K562 (cell line): ENCODE data around the gene RGS13. TPM values are rescaled to one million over a fixed set of nuclear protein-coding genes. Genes with fewer than 3 reads are reported as not detected.

ENCODE experiments used
- ATAC-seq: fragments of 200-7000 bp; cut with Tn5 transposase; 3 replicates; pipeline ENCODE4 v1.9.1; 2020; ENCODE audit warnings: moderate library complexity
- BruUV-seq: library from RNA; stranded (reverse); fragments of 400-500 nt; replicated peaks from 2 replicates; lab custom pipeline; 2021; lab: Mats Ljungman, UMichigan
- CTCF ChIA-PET: fragments of 300-600 bp; formaldehyde crosslinking; extraction: SDS; loops from one replicate; lab custom pipeline; 2021; ENCODE audit warnings: low intra/inter-chr PET ratio; lab: Yijun Ruan, JAX
- POLR2A ChIA-PET: fragments of 300-600, 350-650 bp; sonication (Branson Sonifier 250); formaldehyde crosslinking; extraction: SDS; loops from one replicate; lab custom pipeline; 2021; ENCODE audit warnings: antibody characterized with exemption, inconsistent platforms; lab: Yijun Ruan, JAX
- DNase-seq, 4 experiments: peaks; one replicate each; pipeline versions ENCODE4 v3.0.0 to v3.0.0-alpha.2; 2011 to 2018; ENCODE audit warnings: low spot score in 3 of 4, mixed read lengths in 3 of 4; ENCODE audit errors: extremely low read depth in 1 of 4
- FAIRE-seq: peaks from 2 replicates; lab custom pipeline; 2011; peaks lifted over from hg19 to GRCh38; lab: Jason Lieb, UNC
- H2AFZ ChIP-seq: 2 replicates; pipeline ENCODE4 v1.6.0; 2011; ENCODE audit warnings: low read depth, low read length, control low read depth, inconsistent platforms
- H3K27ac ChIP-seq: fragments of 200-600 bp; 3 replicates; pipeline ENCODE4 v1.8.0; 2011; ENCODE audit warnings: low read depth, mild to moderate bottlenecking, control low read depth, inconsistent platforms, low read length, moderate library complexity, mixed read lengths; ENCODE audit errors: extremely low read depth
- H3K27me3 ChIP-seq, 2 experiments: fragments of 300-600 bp in 1 of 2; 2 replicates in 1 of 2; 3 replicates in 1 of 2; pipeline versions ENCODE4 v1.6.0 to v1.8.0; 2011; ENCODE audit warnings: inconsistent platforms in 2 of 2, low read length in 2 of 2, mild to moderate bottlenecking in 1 of 2, mixed read lengths in 1 of 2, moderate library complexity in 1 of 2; ENCODE audit not compliant: control insufficient read depth in 2 of 2, insufficient read depth in 2 of 2
- H3K36me3 ChIP-seq: fragments of 300-600 bp; 3 replicates; pipeline ENCODE4 v1.8.0; 2011; ENCODE audit warnings: mild to moderate bottlenecking, low read length, inconsistent platforms; ENCODE audit not compliant: control insufficient read depth, insufficient read depth
- H3K4me1 ChIP-seq, 2 experiments: fragments of 200-600 bp in 1 of 2; replicated peaks in 1 of 2; 2 replicates in 1 of 2; 3 replicates in 1 of 2; pipeline versions ENCODE4 v1.5.1 to v1.8.0; 2011; ENCODE audit warnings: inconsistent platforms in 2 of 2, low read length in 2 of 2, mild to moderate bottlenecking in 1 of 2, mixed read lengths in 1 of 2, moderate library complexity in 1 of 2; ENCODE audit not compliant: control insufficient read depth in 2 of 2, insufficient read depth in 2 of 2
- H3K4me2 ChIP-seq: 2 replicates; pipeline ENCODE4 v1.6.1; 2011; ENCODE audit warnings: low read length, control low read depth, inconsistent platforms, mixed read lengths; ENCODE audit not compliant: insufficient read depth
- H3K4me3 ChIP-seq: fragments of 200-600 bp; sonication (generic), shearing (Covaris generic); 2 replicates; pipeline ENCODE4 v1.5.1; 2016; ENCODE audit warnings: control low read depth, inconsistent platforms
- H3K79me2 ChIP-seq: fragments of 200-600 bp; 3 replicates; pipeline ENCODE4 v1.8.0; 2011; ENCODE audit warnings: low read length, inconsistent platforms; ENCODE audit not compliant: control insufficient read depth, insufficient read depth
- H3K9ac ChIP-seq, 2 experiments: 2 replicates each; pipeline versions ENCODE4 v1.6.0 to v1.6.1; 2011; ENCODE audit warnings: low read depth in 2 of 2, low read length in 2 of 2, control low read depth in 1 of 2, inconsistent platforms in 1 of 2, mild to moderate bottlenecking in 1 of 2, mixed read lengths in 1 of 2; ENCODE audit not compliant: insufficient read depth in 1 of 2
- H3K9me1 ChIP-seq: one replicate; pipeline ENCODE4 v1.6.0; 2011; ENCODE audit warnings: inconsistent platforms, mild to moderate bottlenecking, low read length, moderate library complexity; ENCODE audit not compliant: control insufficient read depth, insufficient read depth
- H3K9me3 ChIP-seq: replicated peaks from 2 replicates; pipeline ENCODE4 v1.5.1; 2011; ENCODE audit warnings: low read depth, low read length, inconsistent platforms; ENCODE audit not compliant: control insufficient read depth, insufficient read depth
- H4K20me1 ChIP-seq: replicated peaks from 2 replicates; pipeline ENCODE4 v1.6.1; 2011; ENCODE audit warnings: low read length, inconsistent platforms, mixed read lengths; ENCODE audit not compliant: control insufficient read depth, insufficient read depth
- BRD9 ChIP-seq: fragments of 450-650 bp; IDR thresholded peaks from 2 replicates; pipeline ENCODE4 v1.6.1; 2018; ENCODE audit warnings: low read depth; ENCODE audit not compliant: partially characterized antibody
- HDGF ChIP-seq: fragments of 450-650 bp; IDR thresholded peaks from 2 replicates; pipeline ENCODE4 v1.6.1; 2016
- MAZ ChIP-seq, 2 experiments: fragments of 450-650 bp in 1 of 2; sonication (generic) in 1 of 2; formaldehyde crosslinking; IDR thresholded peaks in 1 of 2; conservative IDR thresholded peaks in 1 of 2; 2 replicates each; pipeline versions ENCODE4 v1.4.0 to v1.5.0; 2020; ENCODE audit warnings: mild to moderate bottlenecking in 1 of 2, missing genetic modification reagents in 1 of 2
- PHTF2 ChIP-seq: fragments of 250-450 bp; sonication (Bioruptor Pico); IDR thresholded peaks from 2 replicates; pipeline ENCODE4 v1.5.0; 2021; ENCODE audit warnings: mild to moderate bottlenecking
- POLR3G ChIP-seq: IDR thresholded peaks from 2 replicates; pipeline ENCODE4 v1.6.1; 2011; ENCODE audit not compliant: insufficient read length, insufficient replicate concordance; ENCODE audit errors: extremely low read depth
- STAG1 ChIP-seq: sonication (generic); formaldehyde crosslinking; IDR thresholded peaks from 2 replicates; pipeline ENCODE4 v1.5.0; 2020; ENCODE audit warnings: missing genetic modification reagents, borderline replicate concordance
- TSHZ1 ChIP-seq: fragments of 250-450 bp; sonication (Bioruptor Pico); IDR thresholded peaks from 2 replicates; pipeline ENCODE4 v1.4.0; 2020; ENCODE audit warnings: mild to moderate bottlenecking, moderate library complexity
- ZFP91 ChIP-seq: sonication (generic); formaldehyde crosslinking; IDR thresholded peaks from 2 replicates; pipeline ENCODE4 v1.8.0; 2022; ENCODE audit warnings: mild to moderate bottlenecking, missing genetic modification reagents
- ZNF740 ChIP-seq, 3 experiments: fragments of 200-800 bp in 1 of 3; sonication (Bioruptor generic) in 1 of 3; sonication (generic) in 1 of 3; formaldehyde crosslinking in 1 of 3; IDR thresholded peaks; 2 replicates each; pipeline versions ENCODE4 v1.6.1 to v1.8.0; 2016 to 2022; ENCODE audit warnings: mild to moderate bottlenecking in 2 of 3, missing compliant biosample characterization in 2 of 3, missing genetic modification characterization in 2 of 3, missing genetic modification reagents in 1 of 3
- WGBS: fragments of 100-300 bp; shearing (Covaris generic); methylation state at CpG from one replicate; pipeline ENCODE4 v1.1.6; 2016; ENCODE audit warnings: low coverage, mixed read lengths; ENCODE audit not compliant: insufficient coverage; ENCODE audit errors: missing lambda C conversion rate; 5-methylcytosine and 5-hydroxymethylcytosine counted together
- in situ Hi-C: fragments of 300-500 bp; cut with MboI; formaldehyde crosslinking; loops from 4 replicates; pipeline ENCODE4 v1.15.0; 2018; ENCODE audit warnings: inconsistent platforms, mixed read lengths
- intact Hi-C: fragments of 100-400 bp; cut with micrococcal nuclease; formaldehyde crosslinking; loops from 2 replicates; pipeline ENCODE4 v1.14.2; 2022
- polyA plus RNA-seq, 8 experiments: library from polyadenylated mRNA; depleted of rRNA in 4 of 8; stranded (reverse) in 5 of 8; unstranded in 3 of 8; fragments of >200 nt; fragmentation: Nextera tagmentation in 2 of 8; fragmentation: Illumina TruSeq in 1 of 8; extraction: Ambion mirVana in 2 of 8; extraction: Trizol in 1 of 8; gene quantifications; 2 replicates each; pipeline versions ENCODE4 v1.2.1 to v1.2.3, GENCODE V29; 2011 to 2014; ENCODE audit warnings: inconsistent platforms in 1 of 8, missing spikeins in 1 of 8
- total RNA-seq, 7 experiments: library from RNA; depleted of rRNA in 6 of 7; stranded (reverse); fragments of >200 nt in 6 of 7; fragmentation: Illumina TruSeq in 2 of 7; extraction: Trizol in 2 of 7; gene quantifications; 2 replicates each; pipeline versions ENCODE4 v1.2.1 to v1.2.3, GENCODE V29; 2011 to 2021; ENCODE audit warnings: low replicate concordance in 1 of 7

The RGS13 gene
- total and polyA plus RNA-seq, 9 of the 15 experiments (the other 6 are each of a cell fraction or from before 2014, with no cell fraction given) = not detected

DNA sequence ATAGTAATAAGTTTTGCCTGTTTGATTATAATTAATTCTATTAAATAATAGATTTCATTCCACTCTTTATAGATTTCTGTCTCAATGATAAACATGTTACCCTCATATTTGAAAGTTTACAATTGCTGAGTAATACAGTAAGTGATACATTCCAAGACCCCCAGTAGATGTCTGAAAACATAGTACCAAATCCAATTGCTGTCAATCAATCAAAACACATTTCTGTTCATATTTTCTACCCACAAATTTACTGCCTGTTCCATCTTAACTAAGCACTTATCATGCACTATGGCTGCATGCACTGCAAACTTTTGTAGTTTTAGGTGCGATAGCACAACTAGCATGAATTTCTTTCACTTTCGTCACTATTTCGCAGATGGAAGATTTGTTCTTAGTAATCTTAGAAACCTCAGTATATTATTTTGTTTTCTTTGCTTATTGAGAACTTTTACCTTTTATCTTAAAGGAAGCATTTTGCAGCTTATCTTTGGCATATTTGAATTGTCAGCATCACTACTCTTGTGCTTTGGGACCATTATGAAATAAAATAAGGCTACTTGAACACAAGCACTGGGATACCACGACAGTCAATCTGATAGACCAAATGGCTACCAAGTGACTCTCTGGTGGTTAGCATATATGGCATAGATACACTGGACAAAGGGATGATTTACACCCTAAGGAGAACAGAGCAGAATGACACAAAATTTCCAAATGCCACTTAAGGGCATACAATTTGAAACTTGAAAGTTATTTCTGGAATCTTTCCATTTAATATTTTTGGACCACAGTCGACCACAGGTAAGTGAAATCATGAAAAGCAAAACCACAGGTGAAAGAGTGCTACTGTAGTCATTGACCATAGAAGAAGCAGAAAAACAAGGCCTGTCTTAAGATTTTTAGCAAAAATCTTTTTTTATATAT lies 67.6 kb downstream of the RGS13 start:
- Histone ChIP-seq H3K27ac (no peak overlapping the region), H3K27me3 (no peaks in the 10 kb centered on the region), H3K4me2 (no peak overlapping the region), H3K4me1 (no peaks in the 10 kb centered on the region), H2AFZ (no peak overlapping the region), H3K4me3 (no peak overlapping the region), H3K9ac (no peak overlapping the region), H3K79me2 (no peaks in the 10 kb centered on the region), H4K20me1 (no peaks in the 10 kb centered on the region), H3K9me1 (no peaks in the 10 kb centered on the region)
- WGBS = 2% methylated on average over 5 of the region's 5 CpGs
- ATAC-seq = no peak
- intact Hi-C loops (no loop called here), in situ Hi-C loops (no loop called here)
- CTCF ChIA-PET = no interaction called here
- no peak for FAIRE-seq
- TF ChIP-seq STAG1 = no peak
- no peak for TF ChIP-seq MAZ (CRISPR knock-in tag; conservative IDR thresholded peaks at IDR 0.05 in 1 of 2, IDR thresholded peaks at IDR 0.05 in 1 of 2)
- no peak for TF ChIP-seq TSHZ1 (CRISPR knock-in tag)
- no peak for TF ChIP-seq HDGF
- no peak for TF ChIP-seq PHTF2
- TF ChIP-seq BRD9 = no peak
- no peak for TF ChIP-seq POLR3G
- TF ChIP-seq ZFP91 = no peak
- no peak for TF ChIP-seq ZNF740 (CRISPR knock-in tag; IDR thresholded peaks at IDR 0.05)
- TF ChIP-seq ZNF740 (tag; IDR thresholded peaks at IDR 0.05) = no peak
- TF ChIP-seq, all 486 proteins: peak for 0
- POLR2A ChIA-PET = no interaction called here
- H3K36me3 ChIP-seq = no peaks in the 10 kb centered on the region
- no TSS peak for BruUV-seq
- no peak for DNase-seq
- no peaks in the 10 kb centered on the region for H3K9me3 ChIP-seq
